ENCODE results near the gene CCDC192. TPM values are rescaled to one million over a fixed set of nuclear protein-coding genes. Genes with fewer than 3 reads are reported as not detected.

The CCDC192 gene
- total and polyA plus RNA-seq, 10 of the 15 experiments (the other 5 are each of a cell fraction or from before 2014, with no cell fraction given), result 0.20 to 0.79 (median 0.32) TPM; not detected in 4

DNA sequence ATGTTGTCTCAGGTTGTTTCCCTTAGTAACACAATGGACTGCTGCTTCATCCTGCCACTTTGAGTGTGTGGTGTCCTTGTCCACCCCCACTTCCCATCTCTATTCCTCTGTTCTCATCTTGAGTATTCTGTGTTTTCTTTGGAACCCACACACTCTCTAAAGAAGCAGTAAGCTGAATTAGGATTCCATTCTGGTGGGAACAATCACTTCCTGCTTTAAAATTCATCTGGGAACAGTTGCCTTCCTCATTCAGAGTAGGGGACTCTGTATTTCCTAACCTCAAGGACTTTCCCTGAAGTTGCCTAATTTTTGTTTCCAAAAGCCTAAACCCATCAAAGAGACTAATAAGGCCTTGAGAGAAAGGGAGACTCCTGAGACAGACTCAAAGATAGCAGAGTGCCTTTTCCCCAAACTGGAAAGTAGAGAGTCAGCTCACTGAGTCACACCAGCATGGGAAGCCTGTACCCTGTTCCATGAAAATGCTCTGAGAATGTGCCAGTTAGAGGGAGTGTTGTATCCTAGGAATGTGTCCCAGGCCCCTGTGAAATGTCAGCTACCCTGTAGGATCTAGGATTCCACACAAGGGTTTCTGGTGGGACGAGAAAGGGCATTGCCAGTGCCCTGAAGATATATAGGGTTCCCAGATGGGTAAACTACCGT, 63.6 kb downstream of the CCDC192 start (continued):
- no peak for TF ChIP-seq ZNF592 (IDR thresholded peaks at IDR 0.05)

GRCh38 chr5:127769386-127769785, 66.2 kb downstream of the CCDC192 start:
- in situ Hi-C loops (cut with MboI) (no loop called here), intact Hi-C loops (cut with micrococcal nuclease; ENCODE audit: unreplicated experiment) (no loop called here)
- Histone ChIP-seq H3K9ac (ENCODE audit: control insufficient read depth, insufficient read depth, low read length) (no peak overlapping the region), H2AFZ (ENCODE audit: control insufficient read depth, low read depth, low read length) (no peak overlapping the region), H3K27ac (ENCODE audit: control insufficient read depth, insufficient read depth) (no peak overlapping the region), H3K9me3 (replicated peaks; ENCODE audit: control insufficient read depth, insufficient read depth, low read length) (no peaks in the 10 kb centered on the region), H3K27me3 (replicated peaks in 1 of 2; ENCODE audit: control insufficient read depth in 2 of 2, insufficient read depth in 2 of 2, low read length in 1 of 2) (no peaks in the 10 kb centered on the region), H4K20me1 (ENCODE audit: control insufficient read depth, insufficient read depth) (no peaks in the 10 kb centered on the region), H3K79me2 (ENCODE audit: control insufficient read depth, insufficient read depth, low read length) (no peaks in the 10 kb centered on the region), H3K4me1 (ENCODE audit: control insufficient read depth, insufficient read depth, low read length) (no peaks in the 10 kb centered on the region), H3K4me2 (ENCODE audit: control insufficient read depth, insufficient read depth) (no peak overlapping the region), H3K36me3 (ENCODE audit: control insufficient read depth in 2 of 2, insufficient read depth in 2 of 2, low read length in 1 of 2) (no peaks in the 10 kb centered on the region), H3K4me3 (no peak overlapping the region)
- ChIA-PET RAD21 (ENCODE audit: unreplicated experiment) (no interaction called here), POLR2A (no interaction called here), SMC1A (ENCODE audit: uncharacterized antibody, unreplicated experiment) (interaction anchor here (1.1 kb wide), 1 partner anchor 729 kb away, joined by 3 read pairs; no protein-coding TSS in a partner anchor), CTCF (no interaction called here)
- ATAC-seq, result no peak
- TF ChIP-seq TCF12 (IDR thresholded peaks at IDR 0.05; ENCODE audit: low read depth, low read length) (no peak), PML (IDR thresholded peaks at IDR 0.05; ENCODE audit: low read length) (no peak), MTA2 (IDR thresholded peaks at IDR 0.05; ENCODE audit: low read depth) (no peak), ZNF24 (IDR thresholded peaks at IDR 0.05) (no peak), KAT2A (conservative IDR thresholded peaks at IDR 0.05; ENCODE audit: control insufficient read depth, low read depth, low read length) (no peak)
- TF ChIP-seq, protein P1, sequence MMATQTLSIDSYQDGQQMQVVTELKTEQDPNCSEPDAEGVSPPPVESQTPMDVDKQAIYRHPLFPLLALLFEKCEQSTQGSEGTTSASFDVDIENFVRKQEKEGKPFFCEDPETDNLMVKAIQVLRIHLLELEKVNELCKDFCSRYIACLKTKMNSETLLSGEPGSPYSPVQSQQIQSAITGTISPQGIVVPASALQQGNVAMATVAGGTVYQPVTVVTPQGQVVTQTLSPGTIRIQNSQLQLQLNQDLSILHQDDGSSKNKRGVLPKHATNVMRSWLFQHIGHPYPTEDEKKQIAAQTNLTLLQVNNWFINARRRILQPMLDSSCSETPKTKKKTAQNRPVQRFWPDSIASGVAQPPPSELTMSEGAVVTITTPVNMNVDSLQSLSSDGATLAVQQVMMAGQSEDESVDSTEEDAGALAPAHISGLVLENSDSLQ (IDR thresholded peaks at IDR 0.05), result no peak
- TF ChIP-seq, protein P2, sequence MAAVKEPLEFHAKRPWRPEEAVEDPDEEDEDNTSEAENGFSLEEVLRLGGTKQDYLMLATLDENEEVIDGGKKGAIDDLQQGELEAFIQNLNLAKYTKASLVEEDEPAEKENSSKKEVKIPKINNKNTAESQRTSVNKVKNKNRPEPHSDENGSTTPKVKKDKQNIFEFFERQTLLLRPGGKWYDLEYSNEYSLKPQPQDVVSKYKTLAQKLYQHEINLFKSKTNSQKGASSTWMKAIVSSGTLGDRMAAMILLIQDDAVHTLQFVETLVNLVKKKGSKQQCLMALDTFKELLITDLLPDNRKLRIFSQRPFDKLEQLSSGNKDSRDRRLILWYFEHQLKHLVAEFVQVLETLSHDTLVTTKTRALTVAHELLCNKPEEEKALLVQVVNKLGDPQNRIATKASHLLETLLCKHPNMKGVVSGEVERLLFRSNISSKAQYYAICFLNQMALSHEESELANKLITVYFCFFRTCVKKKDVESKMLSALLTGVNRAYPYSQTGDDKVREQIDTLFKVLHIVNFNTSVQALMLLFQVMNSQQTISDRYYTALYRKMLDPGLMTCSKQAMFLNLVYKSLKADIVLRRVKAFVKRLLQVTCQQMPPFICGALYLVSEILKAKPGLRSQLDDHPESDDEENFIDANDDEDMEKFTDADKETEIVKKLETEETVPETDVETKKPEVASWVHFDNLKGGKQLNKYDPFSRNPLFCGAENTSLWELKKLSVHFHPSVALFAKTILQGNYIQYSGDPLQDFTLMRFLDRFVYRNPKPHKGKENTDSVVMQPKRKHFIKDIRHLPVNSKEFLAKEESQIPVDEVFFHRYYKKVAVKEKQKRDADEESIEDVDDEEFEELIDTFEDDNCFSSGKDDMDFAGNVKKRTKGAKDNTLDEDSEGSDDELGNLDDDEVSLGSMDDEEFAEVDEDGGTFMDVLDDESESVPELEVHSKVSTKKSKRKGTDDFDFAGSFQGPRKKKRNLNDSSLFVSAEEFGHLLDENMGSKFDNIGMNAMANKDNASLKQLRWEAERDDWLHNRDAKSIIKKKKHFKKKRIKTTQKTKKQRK (IDR thresholded peaks at IDR 0.05; ENCODE audit: low read depth, low read length), result no peak
- FAIRE-seq, result no peak
- no TSS peak for BruUV-seq (replicated peaks)
- no peak for DNase-seq (ENCODE audit: low read depth, low spot score)

Measured in GM12878 (cell line).